IMR-90 (cell line): ENCODE measurements around the gene PROZ. TPM values are rescaled to one million over a fixed set of nuclear protein-coding genes. Genes with fewer than 3 reads are reported as not detected.

Experiments used
- ATAC-seq: fragments of 200-7000 bp; cut with Tn5 transposase; 2 replicates; pipeline ENCODE4 v1.9.1; 2020; ENCODE audit warnings: low read depth, mild to moderate bottlenecking, moderate library complexity
- BruUV-seq: library from RNA; stranded (reverse); fragments of 400-500 nt; replicated peaks from 2 replicates; lab custom pipeline; 2021; lab: Mats Ljungman, UMichigan
- CTCF ChIA-PET: fragments of 300-600 bp; formaldehyde crosslinking; extraction: SDS; loops from one replicate; lab custom pipeline; 2021; ENCODE audit warnings: antibody characterized with exemption; lab: Yijun Ruan, JAX
- POLR2A ChIA-PET: fragments of 300-600 bp; sonication (Branson Sonifier 250); formaldehyde crosslinking; loops from one replicate; lab custom pipeline; 2022; ENCODE audit warnings: antibody characterized with exemption; ENCODE audit not compliant: unreplicated experiment; lab: Charles Lee
- DNase-seq: peaks from one replicate; pipeline ENCODE4 v3.0.0; 2013
- H2AFZ ChIP-seq: replicated peaks from 2 replicates; pipeline ENCODE3; 2013; ENCODE audit warnings: low read length, mild to moderate bottlenecking; ENCODE audit not compliant: poor library complexity
- H2AK5ac ChIP-seq: 2 replicates; pipeline ENCODE4 v1.6.1; 2013; ENCODE audit warnings: low read depth, low read length, inconsistent platforms
- H2AK9ac ChIP-seq: replicated peaks from 2 replicates; pipeline ENCODE3; 2013; ENCODE audit warnings: mild to moderate bottlenecking, low read depth, low read length, moderate library complexity; ENCODE audit not compliant: poor library complexity
- H2BK120ac ChIP-seq: 2 replicates; pipeline ENCODE4 v1.6.1; 2013; ENCODE audit warnings: low read depth, low read length, inconsistent platforms
- H2BK15ac ChIP-seq: 3 replicates; pipeline ENCODE4 v1.6.1; 2013; ENCODE audit warnings: low read depth, low read length, inconsistent platforms
- H2BK20ac ChIP-seq: 2 replicates; pipeline ENCODE4 v1.6.1; 2013; ENCODE audit warnings: low read depth, mild to moderate bottlenecking, inconsistent platforms, low read length, moderate library complexity
- H2BK5ac ChIP-seq: 2 replicates; pipeline ENCODE4 v1.6.1; 2013; ENCODE audit warnings: mild to moderate bottlenecking, low read depth, low read length, inconsistent platforms; ENCODE audit not compliant: poor library complexity, severe bottlenecking
- H3K14ac ChIP-seq: replicated peaks from 2 replicates; pipeline ENCODE4 v1.6.1; 2013; ENCODE audit warnings: low read depth, low read length, inconsistent platforms
- H3K18ac ChIP-seq: 2 replicates; pipeline ENCODE4 v1.6.1; 2013; ENCODE audit warnings: low read depth, low read length, control low read depth
- H3K23ac ChIP-seq: 2 replicates; pipeline ENCODE4 v1.6.1; 2013; ENCODE audit warnings: low read depth, low read length, inconsistent platforms
- H3K27ac ChIP-seq: 2 replicates; pipeline ENCODE4 v1.5.1; 2013; ENCODE audit warnings: mild to moderate bottlenecking, control low read depth, low read length; ENCODE audit not compliant: insufficient read depth
- H3K27me3 ChIP-seq: 2 replicates; pipeline ENCODE4 v1.6.1; 2013; ENCODE audit warnings: low read length; ENCODE audit not compliant: control insufficient read depth, insufficient read depth
- H3K36me3 ChIP-seq: 2 replicates; pipeline ENCODE4 v1.6.1; 2013; ENCODE audit warnings: low read length, mixed read lengths; ENCODE audit not compliant: control insufficient read depth, insufficient read depth
- H3K4ac ChIP-seq: 2 replicates; pipeline ENCODE4 v1.6.1; 2013; ENCODE audit warnings: low read depth, low read length, inconsistent platforms
- H3K4me1 ChIP-seq: 2 replicates; pipeline ENCODE4 v1.6.1; 2013; ENCODE audit warnings: low read length, mixed read lengths; ENCODE audit not compliant: control insufficient read depth, insufficient read depth
- H3K4me2 ChIP-seq: 2 replicates; pipeline ENCODE4 v1.6.1; 2013; ENCODE audit warnings: low read depth, mild to moderate bottlenecking, control low read depth, low read length, moderate library complexity
- H3K4me3 ChIP-seq: 2 replicates; pipeline ENCODE4 v1.5.1; 2013; ENCODE audit warnings: low read depth, mild to moderate bottlenecking, control low read depth, low read length, moderate library complexity; ENCODE audit not compliant: insufficient read depth
- H3K56ac ChIP-seq: 2 replicates; pipeline ENCODE4 v1.6.1; 2013; ENCODE audit warnings: low read length, inconsistent platforms; ENCODE audit not compliant: insufficient read depth; ENCODE audit errors: extremely low read depth
- H3K79me1 ChIP-seq, 2 experiments: 2 replicates each; pipeline ENCODE4 v1.6.1; 2013; ENCODE audit warnings: low read length in 2 of 2, inconsistent platforms in 1 of 2, low read depth in 1 of 2
- H3K9ac ChIP-seq: 2 replicates; pipeline ENCODE4 v1.6.1; 2013; ENCODE audit warnings: low read depth, low read length, control low read depth
- H3K9me1 ChIP-seq: 2 replicates; pipeline ENCODE4 v1.6.1; 2013; ENCODE audit warnings: low read length, inconsistent platforms; ENCODE audit not compliant: insufficient read depth
- H3K9me3 ChIP-seq: 2 replicates; pipeline ENCODE4 v1.6.1; 2013; ENCODE audit warnings: low read length; ENCODE audit not compliant: control insufficient read depth, insufficient read depth
- H4K20me1 ChIP-seq: 2 replicates; pipeline ENCODE4 v1.6.1; 2013; ENCODE audit warnings: low read length, inconsistent platforms; ENCODE audit not compliant: insufficient read depth
- H4K5ac ChIP-seq: 2 replicates; pipeline ENCODE4 v1.6.1; 2013; ENCODE audit warnings: mild to moderate bottlenecking, low read depth, low read length, control low read depth
- H4K8ac ChIP-seq, 2 experiments: 2 replicates each; pipeline ENCODE4 v1.6.1; 2013; ENCODE audit warnings: low read depth in 2 of 2, low read length in 2 of 2, control low read depth in 1 of 2, inconsistent platforms in 1 of 2
- H4K91ac ChIP-seq: 2 replicates; pipeline ENCODE4 v1.6.1; 2013; ENCODE audit warnings: low read depth, low read length, inconsistent platforms; ENCODE audit not compliant: insufficient read depth
- BHLHE40 ChIP-seq: fragments of 150-350 bp; IDR thresholded peaks from 2 replicates; pipeline ENCODE4 v1.6.1; 2016; ENCODE audit warnings: mild to moderate bottlenecking, low read depth, low read length
- CHD1 ChIP-seq: IDR thresholded peaks from 2 replicates; pipeline ENCODE4 v1.6.1; 2012; ENCODE audit warnings: low read depth, low read length, improper control_type of control experiment
- FOS ChIP-seq: fragments of 150-350 bp; IDR thresholded peaks from 2 replicates; pipeline ENCODE4 v1.6.1; 2016; ENCODE audit warnings: low read depth, low read length
- MAZ ChIP-seq: IDR thresholded peaks from 2 replicates; pipeline ENCODE4 v1.6.1; 2012; ENCODE audit warnings: low read depth, mild to moderate bottlenecking, low read length, improper control_type of control experiment, moderate library complexity, borderline replicate concordance
- POLR2A ChIP-seq: IDR thresholded peaks from 2 replicates; pipeline ENCODE4 v1.6.1; 2012; ENCODE audit warnings: mild to moderate bottlenecking, low read depth, low read length
- RFX5 ChIP-seq: IDR thresholded peaks from 2 replicates; pipeline ENCODE4 v1.8.0; 2012; ENCODE audit warnings: low read depth, mild to moderate bottlenecking, low read length, moderate library complexity
- SMC3 ChIP-seq: fragments of 150-350 bp; IDR thresholded peaks from 2 replicates; pipeline ENCODE4 v1.6.1; 2016; ENCODE audit warnings: low read depth, mild to moderate bottlenecking, antibody characterized with exemption, low read length, moderate library complexity
- USF2 ChIP-seq: fragments of 150-350 bp; IDR thresholded peaks from 2 replicates; pipeline ENCODE4 v1.6.1; 2017; ENCODE audit warnings: mild to moderate bottlenecking, antibody characterized with exemption, low read length, low read depth
- WGBS, 2 experiments: methylation state at CpG; one replicate each; pipeline versions ENCODE4 v1.1.5 to v1.1.7; 2013; ENCODE audit warnings: missing lambda C conversion rate in 2 of 2; ENCODE audit not compliant: insufficient read length in 1 of 2; ENCODE audit errors: extremely low coverage in 2 of 2; 5-methylcytosine and 5-hydroxymethylcytosine counted together
- dilution Hi-C: fragments of 300-500 bp; cut with HindIII; formaldehyde crosslinking; loops from one replicate; pipeline ENCODE4 v1.14.3; 2018; ENCODE audit warnings: low sequenced_read_pairs; ENCODE audit not compliant: unreplicated experiment
- in situ Hi-C: fragments of 300-500 bp; cut with MboI; formaldehyde crosslinking; loops from 3 replicates; pipeline ENCODE4 v1.14.3; 2019; ENCODE audit warnings: low sequenced_read_pairs, inconsistent platforms, mixed read lengths
- intact Hi-C: fragments of 100-400 bp; cut with micrococcal nuclease; formaldehyde crosslinking; loops from 2 replicates; pipeline ENCODE4 v1.10.0; 2022
- polyA plus RNA-seq, 3 experiments: library from polyadenylated mRNA; depleted of rRNA; stranded (reverse); fragments of >200 nt; gene quantifications; 2 replicates each; pipeline ENCODE4 v1.2.3, GENCODE V29; 2012; ENCODE audit warnings: low replicate concordance in 1 of 3
- total RNA-seq: library from RNA; depleted of rRNA; stranded (reverse); fragments of >200 nt; gene quantifications from 2 replicates; pipeline ENCODE4 v1.2.3, GENCODE V29; 2012
- TF ChIP-seq, protein P1 (sequence below): fragments of 150-350 bp; IDR thresholded peaks from 2 replicates; pipeline ENCODE4 v1.6.1; 2016; ENCODE audit warnings: low read depth, mild to moderate bottlenecking, low read length, moderate library complexity, borderline replicate concordance

Gene PROZ
- total and polyA plus RNA-seq, 2 of the 4 experiments (the other 2 are of a cell fraction): not detected

DNA sequence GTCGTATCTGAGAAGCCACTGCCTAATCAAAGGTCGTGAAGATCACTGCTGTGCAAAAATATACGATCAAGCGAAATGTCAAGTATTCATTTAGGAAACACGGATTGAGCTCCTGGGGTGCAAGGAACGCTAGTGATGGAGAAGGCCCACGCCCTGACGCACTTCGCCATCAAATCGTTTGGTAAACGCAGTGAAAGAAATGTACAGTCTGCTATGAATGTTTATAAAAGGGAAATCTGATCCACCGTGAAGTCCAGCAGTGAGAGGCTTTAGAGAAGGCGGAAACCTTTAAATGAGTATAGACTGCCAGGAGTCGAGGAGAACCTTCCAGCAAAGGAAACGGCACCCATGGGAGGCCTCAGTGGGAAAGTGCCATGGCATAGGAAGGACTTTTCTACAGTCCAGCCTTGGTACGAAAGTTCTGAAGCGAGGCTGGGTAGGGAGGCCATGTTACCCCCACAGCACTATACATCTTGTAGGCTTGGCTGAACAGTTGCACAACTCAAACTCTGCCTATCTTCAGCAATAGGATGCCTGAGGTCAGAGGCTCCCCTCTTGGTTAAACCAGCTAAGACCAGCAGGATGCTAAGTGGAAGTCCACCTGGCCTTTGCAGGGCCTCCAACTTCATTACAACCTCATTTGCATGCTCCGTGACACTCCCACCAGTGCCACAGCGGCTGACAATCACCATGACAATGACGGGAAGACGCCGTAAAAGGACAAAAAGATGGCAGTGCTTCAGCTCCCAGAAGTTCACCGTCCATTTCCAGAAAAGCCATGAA is 29.6 kb downstream of the PROZ start (continued):
- no peak for TF ChIP-seq SMC3
- no peak for TF ChIP-seq POLR2A
- TF ChIP-seq FOS: no peak

- H4K8ac ChIP-seq: peak overlapping the region; percentile 8 to 38; a peak in 1 of 4 replicates
- ATAC-seq (no peak), DNase-seq (no peak)
- H4K91ac ChIP-seq: 0 out of 2 replicates have a peak overlapping the region, but pooled peaks have one; percentile 33
- H4K20me1 ChIP-seq: no peaks in the 10 kb centered on the region
- H3K9me1 ChIP-seq: peaks cover 21% of the 10 kb centered on the region
- no peak overlapping the region for H3K4me2 ChIP-seq
- no peak overlapping the region for H2AK5ac ChIP-seq
- H4K5ac ChIP-seq: no peak overlapping the region
- H3K14ac ChIP-seq: no peak overlapping the region
- H2BK20ac ChIP-seq: no peak overlapping the region
- no peak overlapping the region for H2BK120ac ChIP-seq
- H3K56ac ChIP-seq: no peak overlapping the region
- peaks cover 38% of the 10 kb centered on the region for H3K4me1 ChIP-seq
- POLR2A ChIA-PET: no interaction called here
- WGBS, 2 experiments: 100% methylated on average over 1 of the region's 4 CpGs; no CpG with 5 or more reads in 1 of the 2 experiments
- no peak overlapping the region for H2AK9ac ChIP-seq
- no peak overlapping the region for H3K23ac ChIP-seq
- H3K18ac ChIP-seq: no peak overlapping the region
- H3K79me1 ChIP-seq: peaks cover 49 to 70% of the 10 kb centered on the region in 2 experiments
- no peak overlapping the region for H3K9ac ChIP-seq
- intact Hi-C loops: no loop called here
- no peak overlapping the region for H3K4me3 ChIP-seq
- CTCF ChIA-PET: no interaction called here
- no peaks in the 10 kb centered on the region for H3K27me3 ChIP-seq
- peaks cover 43% of the 10 kb centered on the region for H3K36me3 ChIP-seq
- no peak overlapping the region for H2BK15ac ChIP-seq
- no TSS peak for BruUV-seq
- no peak overlapping the region; the same call in 1 of the 2 replicates for H3K4ac ChIP-seq
- dilution Hi-C loops: no loop called here
- in situ Hi-C loops: no loop called here
- H3K27ac ChIP-seq: no peak overlapping the region
- H2BK5ac ChIP-seq: peak overlapping the region; percentile 25
- TF ChIP-seq, protein P1, sequence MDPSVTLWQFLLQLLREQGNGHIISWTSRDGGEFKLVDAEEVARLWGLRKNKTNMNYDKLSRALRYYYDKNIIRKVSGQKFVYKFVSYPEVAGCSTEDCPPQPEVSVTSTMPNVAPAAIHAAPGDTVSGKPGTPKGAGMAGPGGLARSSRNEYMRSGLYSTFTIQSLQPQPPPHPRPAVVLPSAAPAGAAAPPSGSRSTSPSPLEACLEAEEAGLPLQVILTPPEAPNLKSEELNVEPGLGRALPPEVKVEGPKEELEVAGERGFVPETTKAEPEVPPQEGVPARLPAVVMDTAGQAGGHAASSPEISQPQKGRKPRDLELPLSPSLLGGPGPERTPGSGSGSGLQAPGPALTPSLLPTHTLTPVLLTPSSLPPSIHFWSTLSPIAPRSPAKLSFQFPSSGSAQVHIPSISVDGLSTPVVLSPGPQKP: no peak
- TF ChIP-seq RFX5 (no peak), USF2 (no peak), MAZ (no peak), BHLHE40 (no peak), POLR2A (no peak), CHD1 (no peak)
- H2AFZ ChIP-seq: no peak overlapping the region
- H3K9me3 ChIP-seq: peaks cover 7% of the 10 kb centered on the region; the same call in 1 of the 2 replicates
Measured at GRCh38 chr13:113190181-113190580, 31.7 kb downstream of the PROZ start.
